ENCODE results near the gene C2orf42.

The C2orf42 gene

GRCh38 chr2:70118798-70119454 is 71.9 kb downstream of the C2orf42 start:
- TF ChIP-seq MYC (IDR thresholded peaks at IDR 0.05; ENCODE audit: low read depth, low read length) (0 out of 2 replicates have a peak, but pooled peaks have one; percentile 9), CTCF (IDR thresholded peaks at IDR 0.05; ENCODE audit: low read depth, low read length) (no peak), POLR2A (IDR thresholded peaks at IDR 0.05; ENCODE audit: extremely low read depth, insufficient read length) (peak; percentile 27), MAX (IDR thresholded peaks at IDR 0.05; ENCODE audit: low read depth, low read length) (no peak)
- DNase-seq (ENCODE audit: low read depth), result peak; percentile 81
- H3K4me3 ChIP-seq (ENCODE audit: low read depth, low read length), result no peak overlapping the region

GRCh38 chr2:70116936-70117552 is 73.8 kb downstream of the C2orf42 start:
- no peak for DNase-seq (ENCODE audit: low read depth)
- no peak overlapping the region for H3K4me3 ChIP-seq (ENCODE audit: low read depth, low read length)

GRCh38 chr2:70115646-70116442 is 75.0 kb downstream of the C2orf42 start:
- TF ChIP-seq MYC (IDR thresholded peaks at IDR 0.05; ENCODE audit: low read depth, low read length) (no peak), MAX (IDR thresholded peaks at IDR 0.05; ENCODE audit: low read depth, low read length) (no peak), POLR2A (IDR thresholded peaks at IDR 0.05; ENCODE audit: extremely low read depth, insufficient read length) (no peak), CTCF (IDR thresholded peaks at IDR 0.05; ENCODE audit: low read depth, low read length) (no peak)
- no peak overlapping the region for H3K4me3 ChIP-seq (ENCODE audit: low read depth, low read length)
- DNase-seq (ENCODE audit: low read depth), result no peak

More at GRCh38 chr2:70116936-70117552, 73.8 kb downstream of the C2orf42 start:
- TF ChIP-seq POLR2A (IDR thresholded peaks at IDR 0.05; ENCODE audit: extremely low read depth, insufficient read length) (no peak), MAX (IDR thresholded peaks at IDR 0.05; ENCODE audit: low read depth, low read length) (no peak), MYC (IDR thresholded peaks at IDR 0.05; ENCODE audit: low read depth, low read length) (no peak), CTCF (IDR thresholded peaks at IDR 0.05; ENCODE audit: low read depth, low read length) (no peak)

- no peak for DNase-seq (ENCODE audit: low read depth)
- H3K4me3 ChIP-seq (ENCODE audit: low read depth, low read length), result no peak overlapping the region
- TF ChIP-seq POLR2A (IDR thresholded peaks at IDR 0.05; ENCODE audit: extremely low read depth, insufficient read length) (no peak), CTCF (IDR thresholded peaks at IDR 0.05; ENCODE audit: low read depth, low read length) (no peak), MAX (IDR thresholded peaks at IDR 0.05; ENCODE audit: low read depth, low read length) (no peak), MYC (IDR thresholded peaks at IDR 0.05; ENCODE audit: low read depth, low read length) (no peak)
Measured at GRCh38 chr2:70113359-70114070, 77.3 kb downstream of the C2orf42 start.

Measured in NB4 (cell line).